H1 (cell line): ENCODE measurements around the gene MARCHF9. TPM values are rescaled to one million over a fixed set of nuclear protein-coding genes. Genes with fewer than 3 reads are reported as not detected.

Experiments used
- CTCF ChIA-PET: fragments of 300-600 bp; sonication (Branson Sonifier 250); formaldehyde crosslinking; loops from one replicate; lab custom pipeline; 2021; ENCODE audit not compliant: partially characterized antibody; lab: Charles Lee
- POLR2A ChIA-PET: fragments of 300-600 bp; sonication (Branson Sonifier 250); formaldehyde crosslinking; loops from one replicate; lab custom pipeline; 2021; ENCODE audit warnings: inconsistent platforms; ENCODE audit not compliant: partially characterized antibody; lab: Charles Lee
- DNase-seq, 2 experiments: peaks; one replicate each; pipeline versions ENCODE4 v3.0.0 to v3.0.0-alpha.2; 2010 to 2022; ENCODE audit warnings: low spot score in 2 of 2, low read depth in 1 of 2, mixed read lengths in 1 of 2
- FAIRE-seq: peaks from 2 replicates; lab custom pipeline; 2011; peaks lifted over from hg19 to GRCh38; lab: Jason Lieb, UNC
- H2AFZ ChIP-seq: 2 replicates; pipeline ENCODE4 v1.8.1; 2012; ENCODE audit warnings: low read length, inconsistent platforms
- H2AK5ac ChIP-seq: 2 replicates; pipeline ENCODE4 v1.6.1; 2013; ENCODE audit warnings: low read depth, low read length
- H2BK120ac ChIP-seq: replicated peaks from 2 replicates; pipeline ENCODE3; 2013; ENCODE audit warnings: low read depth, low read length, inconsistent platforms
- H2BK12ac ChIP-seq: 2 replicates; pipeline ENCODE4 v1.6.1; 2013; ENCODE audit warnings: low read depth, low read length
- H2BK15ac ChIP-seq: 2 replicates; pipeline ENCODE4 v1.6.1; 2013; ENCODE audit warnings: low read length
- H2BK20ac ChIP-seq: 2 replicates; pipeline ENCODE4 v1.6.1; 2013; ENCODE audit warnings: low read length
- H2BK5ac ChIP-seq: 2 replicates; pipeline ENCODE4 v1.6.1; 2013; ENCODE audit warnings: low read depth, low read length
- H3K14ac ChIP-seq: 2 replicates; pipeline ENCODE4 v1.6.1; 2013; ENCODE audit warnings: inconsistent platforms; ENCODE audit not compliant: insufficient read length
- H3K18ac ChIP-seq: 2 replicates; pipeline ENCODE4 v1.6.1; 2013; ENCODE audit warnings: low read length; ENCODE audit errors: extremely low read depth
- H3K23ac ChIP-seq: 2 replicates; pipeline ENCODE4 v1.6.1; 2013; ENCODE audit warnings: inconsistent platforms; ENCODE audit not compliant: insufficient read length
- H3K23me2 ChIP-seq: 2 replicates; pipeline ENCODE4 v1.6.1; 2013; ENCODE audit warnings: low read depth, low read length
- H3K27ac ChIP-seq: 2 replicates; pipeline ENCODE4 v1.6.1; 2011; ENCODE audit warnings: low read depth, low read length, inconsistent platforms
- H3K27me3 ChIP-seq, 4 experiments: replicated peaks in 1 of 4; 1 replicate in 1 of 4; 2 replicates in 3 of 4; pipeline versions ENCODE4 v1.6.1 to v1.8.1; 2011 to 2013; ENCODE audit warnings: low read length in 3 of 4, mild to moderate bottlenecking in 3 of 4, inconsistent platforms in 2 of 4, mixed read lengths in 2 of 4, moderate library complexity in 1 of 4; ENCODE audit not compliant: control insufficient read depth in 3 of 4, insufficient read depth in 3 of 4; ENCODE audit errors: extremely low read depth in 1 of 4
- H3K36me3 ChIP-seq, 4 experiments: 2 replicates each; pipeline versions ENCODE4 v1.6.1 to v1.8.1; 2011 to 2013; ENCODE audit warnings: mild to moderate bottlenecking in 4 of 4, low read length in 3 of 4, moderate library complexity in 2 of 4, control low read depth in 1 of 4, inconsistent platforms in 1 of 4; ENCODE audit not compliant: insufficient read depth in 4 of 4, control insufficient read depth in 2 of 4
- H3K4ac ChIP-seq: replicated peaks from 2 replicates; pipeline ENCODE3; 2013; ENCODE audit warnings: low read length, low read depth, mixed read lengths, inconsistent platforms; ENCODE audit not compliant: insufficient read length
- H3K4me1 ChIP-seq, 4 experiments: replicated peaks in 1 of 4; 1 replicate in 1 of 4; 2 replicates in 3 of 4; pipeline versions ENCODE4 v1.6.1 to v1.8.1; 2011 to 2013; ENCODE audit warnings: low read length in 3 of 4, inconsistent platforms in 2 of 4, mixed read lengths in 1 of 4; ENCODE audit not compliant: insufficient read depth in 4 of 4, control insufficient read depth in 3 of 4
- H3K4me2 ChIP-seq, 2 experiments: 2 replicates each; pipeline versions ENCODE4 v1.6.1 to v1.8.1; 2011 to 2013; ENCODE audit warnings: low read depth in 2 of 2, low read length in 2 of 2, control low read depth in 1 of 2, inconsistent platforms in 1 of 2, mild to moderate bottlenecking in 1 of 2; ENCODE audit not compliant: insufficient read depth in 1 of 2
- H3K4me3 ChIP-seq, 4 experiments: fragments of 200-600, 300-600 bp in 1 of 4; sonication (generic), shearing (Covaris generic), sonication (Bioruptor Twin) in 1 of 4; 2 replicates each; pipeline versions ENCODE4 v1.5.1 to v1.8.1; 2011 to 2016; ENCODE audit warnings: low read length in 4 of 4, low read depth in 3 of 4, control low read depth in 2 of 4, inconsistent platforms in 2 of 4, mild to moderate bottlenecking in 2 of 4, mixed read lengths in 1 of 4, moderate library complexity in 1 of 4; ENCODE audit not compliant: insufficient read depth in 2 of 4; ENCODE audit errors: extremely low read depth in 1 of 4
- H3K56ac ChIP-seq: replicated peaks from 2 replicates; pipeline ENCODE3; 2013; ENCODE audit warnings: low read depth, mild to moderate bottlenecking, mixed read lengths, low read length, inconsistent platforms; ENCODE audit not compliant: insufficient read length
- H3K79me1 ChIP-seq: 2 replicates; pipeline ENCODE4 v1.6.1; 2013; ENCODE audit warnings: low read depth, low read length, control low read depth
- H3K79me2 ChIP-seq, 2 experiments: 2 replicates each; pipeline versions ENCODE4 v1.6.1 to v1.8.1; 2012 to 2013; ENCODE audit warnings: low read length in 2 of 2, mild to moderate bottlenecking in 2 of 2, inconsistent platforms in 1 of 2; ENCODE audit not compliant: insufficient read depth in 2 of 2, control insufficient read depth in 1 of 2
- H3K9ac ChIP-seq, 4 experiments: replicated peaks in 1 of 4; 1 replicate in 1 of 4; 2 replicates in 3 of 4; pipeline versions ENCODE4 v1.6.1 to v1.8.1; 2011 to 2013; ENCODE audit warnings: low read depth in 3 of 4, low read length in 3 of 4, control low read depth in 2 of 4, mild to moderate bottlenecking in 2 of 4, moderate library complexity in 2 of 4, inconsistent platforms in 1 of 4; ENCODE audit errors: extremely low read depth in 1 of 4
- H3K9me3 ChIP-seq, 2 experiments: 2 replicates each; pipeline versions ENCODE4 v1.6.1 to v1.8.1; 2012 to 2013; ENCODE audit warnings: mild to moderate bottlenecking in 2 of 2, moderate library complexity in 2 of 2, control low read depth in 1 of 2, inconsistent platforms in 1 of 2, low read depth in 1 of 2, low read length in 1 of 2, mixed read lengths in 1 of 2; ENCODE audit not compliant: insufficient read depth in 2 of 2
- H4K20me1 ChIP-seq, 2 experiments: replicated peaks in 1 of 2; 2 replicates each; pipeline versions ENCODE3 to v1.8.1; 2011 to 2013; ENCODE audit warnings: inconsistent platforms in 2 of 2, low read length in 2 of 2, mild to moderate bottlenecking in 1 of 2; ENCODE audit not compliant: insufficient read depth in 2 of 2, control insufficient read depth in 1 of 2
- H4K5ac ChIP-seq: 2 replicates; pipeline ENCODE4 v1.6.1; 2013; ENCODE audit warnings: low read length, low read depth, mixed read lengths, inconsistent platforms; ENCODE audit not compliant: insufficient read length
- H4K8ac ChIP-seq: 2 replicates; pipeline ENCODE4 v1.8.0; 2013; ENCODE audit warnings: mild to moderate bottlenecking, moderate library complexity, low read length, inconsistent platforms; ENCODE audit not compliant: insufficient read depth; ENCODE audit errors: extremely low read depth
- H4K91ac ChIP-seq: replicated peaks from 2 replicates; pipeline ENCODE3; 2013; ENCODE audit warnings: low read length, mixed read lengths, inconsistent platforms; ENCODE audit not compliant: insufficient read length
- ASH2L ChIP-seq: fragments of 200-600, 300-600 bp; sonication (generic); IDR thresholded peaks from one replicate; pipeline ENCODE4 v1.7.1; 2017; ENCODE audit warnings: low read length
- CEBPB ChIP-seq: IDR thresholded peaks from 2 replicates; pipeline ENCODE4 v1.6.1; 2012; ENCODE audit warnings: low read depth, low read length
- CTBP2 ChIP-seq: IDR thresholded peaks from 2 replicates; pipeline ENCODE4 v1.7.0; 2011; ENCODE audit warnings: borderline replicate concordance, mild to moderate bottlenecking, moderate library complexity, mixed read lengths, low read length; ENCODE audit not compliant: insufficient read depth, insufficient read length
- EGR1 ChIP-seq: IDR thresholded peaks from 2 replicates; pipeline ENCODE4 v1.6.1; 2011; ENCODE audit warnings: low read depth, low read length, borderline replicate concordance
- JUND ChIP-seq: IDR thresholded peaks from 2 replicates; pipeline ENCODE4 v1.6.1; 2011; ENCODE audit warnings: mild to moderate bottlenecking, improper control_type of control experiment, low read length
- KDM1A ChIP-seq: fragments of 200-600, 300-600 bp; sonication (generic); IDR thresholded peaks from 2 replicates; pipeline ENCODE4 v1.7.1; 2016; ENCODE audit warnings: mild to moderate bottlenecking, low read length, borderline replicate concordance
- NRF1 ChIP-seq: IDR thresholded peaks from 2 replicates; pipeline ENCODE4 v1.6.1; 2011; ENCODE audit warnings: mild to moderate bottlenecking, low read depth, low read length, improper control_type of control experiment
- POLR2A ChIP-seq, 2 experiments: IDR thresholded peaks; 1 replicate in 1 of 2; 2 replicates in 1 of 2; pipeline ENCODE4 v1.6.1; 2011; ENCODE audit warnings: low read depth in 2 of 2, low read length in 2 of 2, mild to moderate bottlenecking in 2 of 2; ENCODE audit errors: control extremely low read depth in 1 of 2
- RNF2 ChIP-seq: fragments of 200-900, 300-1000 bp; sonication (generic); IDR thresholded peaks from 2 replicates; pipeline ENCODE4 v1.7.1; 2016; ENCODE audit warnings: borderline replicate concordance, low read depth, mild to moderate bottlenecking, antibody characterized with exemption, low read length; ENCODE audit not compliant: poor library complexity, severe bottlenecking; ENCODE audit errors: missing control alignments
- SIX5 ChIP-seq: IDR thresholded peaks from 2 replicates; pipeline ENCODE4 v1.6.1; 2011; ENCODE audit warnings: mild to moderate bottlenecking, low read depth, low read length
- TAF7 ChIP-seq: optimal IDR thresholded peaks from 2 replicates; pipeline ENCODE3; 2011; ENCODE audit warnings: low read depth, mild to moderate bottlenecking, inconsistent platforms, low read length, moderate library complexity, borderline replicate concordance
- YY1 ChIP-seq: IDR thresholded peaks from 2 replicates; pipeline ENCODE4 v1.6.1; 2011; ENCODE audit warnings: low read depth, mild to moderate bottlenecking, low read length
- WGBS, 2 experiments: shearing (Covaris generic) in 1 of 2; methylation state at CpG; one replicate each; pipeline versions ENCODE4 v1.1.6 to v1.1.7; 2013 to 2015; ENCODE audit warnings: low lambda C conversion rate in 2 of 2, mixed read lengths in 2 of 2, inconsistent platforms in 1 of 2, low coverage in 1 of 2, missing lambda C conversion rate in 1 of 2; ENCODE audit not compliant: insufficient replicate concordance in 2 of 2, insufficient coverage in 1 of 2, insufficient read length in 1 of 2; ENCODE audit errors: extremely low coverage in 1 of 2, missing lambda C conversion rate in 1 of 2; 5-methylcytosine and 5-hydroxymethylcytosine counted together
- polyA plus RNA-seq, 7 experiments: library from polyadenylated mRNA; depleted of rRNA in 3 of 7; stranded (reverse) in 5 of 7; unstranded in 2 of 7; fragments of >200 nt in 5 of 7; fragments of 200-250 nt in 2 of 7; gene quantifications; 1 replicate in 5 of 7; 2 replicates in 1 of 7; 4 replicates in 1 of 7; pipeline versions ENCODE4 v1.2.1 to v1.2.3, GENCODE V29; 2011 to 2013; ENCODE audit warnings: missing spikeins in 2 of 7, mixed read lengths in 2 of 7
- total RNA-seq: library from RNA; stranded (reverse); fragmentation: NEBNext Ultra II Directional; extraction: Animal tissue kit (Norgen Biotek cat#: 25700); gene quantifications from 2 replicates; pipeline ENCODE4 v1.2.1, GENCODE V29; 2021

MARCHF9 gene
- total and polyA plus RNA-seq, 2 of the 8 experiments (the other 6 are each of a cell fraction or from before 2014, with no cell fraction given) = 6.4 to 7.8 TPM

- Histone ChIP-seq H2BK5ac (no peak overlapping the region), H3K4me1 (peaks cover 6 to 29% (median 12%) of the 10 kb centered on the region in 4 experiments; a peak in 6 of 7 replicates), H3K18ac (no peak overlapping the region), H3K9me3 (no peaks in the 10 kb centered on the region; a peak in 1 of 4 replicates), H2BK12ac (peak overlapping the region; percentile 84; the same call in 1 of the 2 replicates), H3K23me2 (peaks cover 2% of the 10 kb centered on the region; the same call in 1 of the 2 replicates), H3K27me3 (peaks cover 50 to 97% (median 90%) of the 10 kb centered on the region in 4 experiments), H2AK5ac (no peak overlapping the region), H3K4ac (peak overlapping the region; percentile 75), H2BK120ac (no peak overlapping the region), H3K23ac (no peak overlapping the region), H2BK20ac (no peak overlapping the region), H3K79me2 (no peaks in the 10 kb centered on the region), H3K14ac (no peak overlapping the region), H3K9ac (no peak overlapping the region), H3K27ac (no peak overlapping the region), H3K79me1 (no peaks in the 10 kb centered on the region), H3K4me2 (peak overlapping the region; percentile 79 to 93), H4K5ac (no peak overlapping the region), H3K4me3 (peak overlapping the region; percentile 19 to 76 (median 30)), H2BK15ac (peak overlapping the region; percentile 92; the same call in 1 of the 2 replicates), H4K8ac (no peak overlapping the region), H3K36me3 (peaks cover 0 to 6% (median 0%) of the 10 kb centered on the region in 4 experiments; a peak in 1 of 8 replicates), H4K20me1 (peaks cover 0 to 17% of the 10 kb centered on the region in 2 experiments), H3K56ac (no peak overlapping the region), H2AFZ (no peak overlapping the region), H4K91ac (no peak overlapping the region)
- no peak for FAIRE-seq
- ChIA-PET CTCF (interaction anchor here (0.6 to 11.2 kb wide), 26 partner anchors 8 to 281 kb away, joined by 3 to 149 read pairs (median 5); partner anchors contain the start of genes ARHGEF25, B4GALNT1, CYP27B1 and OS9), POLR2A (interaction anchor here (0.7 to 5.2 kb wide), 26 partner anchors 9 to 218 kb away, joined by 3 to 59 read pairs (median 4); partner anchors contain the start of genes ARHGEF25, CDK4, DDIT3 and EEF1AKMT3)
- peak in 1 of 2 experiments; percentile 80 for DNase-seq
- WGBS, 2 experiments = 2% methylated on average over 38 of the region's 49 CpGs; no CpG with 5 or more reads in 1 of the 2 experiments
- TF ChIP-seq NRF1 = no peak
- TF ChIP-seq CEBPB = no peak
- peak; percentile 66; the same call in 1 of the 2 replicates for TF ChIP-seq EGR1
- peak; percentile 56; the same call in 1 of the 2 replicates for TF ChIP-seq YY1
- TF ChIP-seq SIX5 = no peak
- TF ChIP-seq POLR2A (IDR thresholded peaks at IDR 0.05; ENCODE audit: control extremely low read depth in 1 of 2, low read depth in 2 of 2, low read length in 2 of 2) = no peak
- TF ChIP-seq CTBP2 = peak; percentile 87
- TF ChIP-seq TAF7 = no peak
- no peak for TF ChIP-seq ASH2L
- TF ChIP-seq RNF2 = no peak
- TF ChIP-seq JUND = no peak
- no peak for TF ChIP-seq KDM1A
Measured at GRCh38 chr12:57735952-57736740, 18.8 kb upstream of the MARCHF9 start.
